CD4-positive, alpha-beta T cell treated with Interleukin-6 for 4 hours (primary cell): ENCODE results near the gene TUBA1A.
"Not testable (repeated sequence)": the region's sequence is repeated elsewhere in the genome, so short reads cannot be mapped to it uniquely, and the experiment has no call there.

Source experiments
- DNase-seq: peaks from one replicate; pipeline ENCODE4 v3.0.0-alpha.2; 2020; ENCODE audit warnings: mixed read lengths

Gene TUBA1A

GRCh38 chr12:49188916-49189367, at the start of gene TUBA1A:
Gene TUBA1A, minus strand, starts transcription at chr12:49189080. Its CDS starts 101 bp downstream, at chr12:49188979.
- peak; percentile 95 for DNase-seq

DNA sequence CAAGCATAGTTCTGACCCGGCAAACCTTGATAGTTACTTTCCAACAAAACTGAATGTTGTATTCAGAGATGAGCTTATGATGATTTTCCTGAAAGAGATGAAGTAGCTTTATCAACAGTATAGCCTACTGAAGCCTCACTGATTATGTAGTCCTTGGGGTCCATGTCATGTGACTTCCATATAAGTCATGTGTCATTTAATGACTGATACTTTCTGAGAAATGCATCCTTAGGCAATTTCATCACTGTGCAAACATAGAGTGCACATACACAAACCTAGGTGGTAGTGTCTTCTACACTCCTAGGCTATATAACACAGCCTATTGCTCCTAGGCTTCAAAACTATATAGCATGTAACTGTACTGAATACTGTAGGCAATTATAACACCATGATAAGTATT, 47.5 kb upstream of the TUBA1A start:
- no peak for DNase-seq

- DNase-seq: peak; percentile 22
Measured at GRCh38 chr12:49233842-49234526, 45.1 kb upstream of the TUBA1A start.

DNA sequence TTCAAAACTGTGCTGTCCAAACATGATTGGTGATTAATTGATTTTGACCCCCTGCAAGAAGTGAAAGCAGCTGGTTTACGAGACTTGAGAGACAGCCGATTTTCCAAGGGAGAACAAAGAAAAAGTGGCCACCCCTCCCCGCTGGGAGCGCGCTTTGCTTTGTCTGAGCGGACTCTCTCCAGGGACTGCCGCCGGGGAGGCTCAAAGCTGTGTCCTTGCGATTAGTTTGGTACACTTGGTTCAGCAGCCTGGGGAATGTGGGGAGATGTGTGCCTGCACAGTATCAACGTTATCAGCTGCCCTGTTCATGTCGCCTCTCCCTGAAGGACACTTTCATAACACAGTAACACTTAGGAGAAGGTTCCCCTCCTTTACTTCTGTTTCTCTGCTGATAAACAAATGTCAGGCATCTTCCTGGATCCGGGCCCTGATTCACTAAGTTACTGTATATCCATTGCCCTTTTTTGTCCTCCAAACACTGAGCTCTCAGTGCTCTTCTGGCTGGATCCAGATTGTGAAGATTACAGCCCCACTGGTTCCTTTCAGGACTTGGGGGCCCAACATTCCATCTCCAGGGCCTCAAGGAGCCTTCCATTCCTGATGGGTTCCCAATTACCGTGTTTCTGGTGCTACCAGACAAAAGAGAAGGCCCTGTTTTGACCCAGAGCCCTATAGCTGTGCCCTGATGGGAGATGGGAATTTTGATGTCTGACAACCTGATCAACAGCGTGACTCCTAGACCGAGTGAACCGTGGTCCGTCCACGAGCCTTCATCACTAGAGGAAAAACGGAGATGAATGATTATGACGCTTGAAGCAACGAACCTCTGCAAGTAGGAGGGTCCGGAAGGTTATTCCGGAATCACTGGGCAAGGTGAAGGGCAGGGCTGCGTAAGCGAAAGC, 44.3 kb upstream of the TUBA1A start:
- DNase-seq: no peak

GRCh38 chr12:49231878-49232655, 43.2 kb upstream of the TUBA1A start:
- no peak for DNase-seq

DNA sequence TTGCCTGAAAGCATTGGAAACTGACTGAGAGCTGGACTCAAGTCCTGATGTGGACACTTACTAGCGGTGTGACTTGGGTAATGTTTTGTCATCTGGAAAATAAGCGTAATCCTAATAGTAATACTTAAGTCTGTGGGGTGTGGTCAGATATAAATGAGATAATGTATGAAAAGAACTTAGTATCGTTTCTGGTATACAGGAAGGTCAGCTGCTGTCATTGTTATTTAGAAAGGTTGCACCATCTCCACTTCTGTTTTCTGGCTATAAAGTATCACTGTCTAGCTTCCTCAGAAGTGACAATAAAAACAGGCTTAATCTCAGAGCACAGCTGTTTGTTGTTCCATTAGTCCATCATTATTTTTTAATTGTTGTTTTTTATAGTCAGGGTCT, 41.9 kb upstream of the TUBA1A start:
- no peak for DNase-seq

DNA sequence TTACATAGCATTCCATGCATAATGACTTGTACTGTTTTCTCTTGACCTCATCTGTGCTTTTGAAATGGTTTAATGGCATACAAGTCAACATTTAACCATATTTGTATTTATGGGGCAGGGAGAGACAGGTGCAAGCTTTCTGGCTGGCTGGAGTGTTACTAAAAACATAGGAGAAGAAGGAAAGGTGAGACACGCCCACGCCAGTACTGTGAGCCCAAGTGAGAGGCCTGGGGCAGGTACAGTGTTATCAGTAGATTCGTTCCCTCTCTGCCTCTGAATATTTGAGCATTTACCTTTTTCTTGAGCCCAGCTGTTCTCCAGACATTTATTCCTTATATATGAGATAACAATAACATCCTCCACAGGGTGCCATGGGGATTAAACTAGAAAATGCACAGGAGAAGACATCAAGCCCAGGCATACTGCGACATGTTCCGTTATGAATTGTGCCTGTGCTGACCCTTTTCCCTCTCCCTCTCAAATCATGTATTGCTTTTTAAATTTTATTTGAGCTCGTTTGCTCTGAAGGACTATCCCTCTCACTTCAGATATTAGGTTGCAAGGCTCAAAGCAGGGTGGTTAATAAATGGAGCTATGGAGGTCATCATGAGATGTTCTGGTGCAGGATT, 41.4 kb upstream of the TUBA1A start:
- no peak for DNase-seq

DNA sequence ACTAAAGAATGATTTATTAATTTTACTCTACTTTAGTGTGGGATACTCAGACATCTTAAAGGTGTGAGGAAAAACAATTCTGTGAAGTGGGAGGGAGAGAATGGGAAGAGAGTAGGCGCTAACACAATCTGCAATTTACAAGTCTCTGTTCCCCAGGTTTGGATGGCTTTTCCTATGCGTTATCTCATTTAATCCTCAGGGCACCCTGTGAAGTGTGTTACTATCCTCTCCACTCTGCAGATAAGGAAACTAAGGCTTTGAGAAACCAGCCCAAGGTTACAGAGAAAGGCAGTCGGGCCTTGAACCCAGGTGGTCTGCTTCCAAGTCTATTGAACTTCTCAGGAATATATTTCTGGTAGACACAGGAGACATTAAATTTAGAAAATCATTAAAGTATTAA, 39.8 kb upstream of the TUBA1A start:
- DNase-seq: no peak

GRCh38 chr12:49227713-49228112, 38.8 kb upstream of the TUBA1A start:
- DNase-seq: no peak

GRCh38 chr12:49225576-49226166, 36.8 kb upstream of the TUBA1A start:
- DNase-seq: no peak

DNA sequence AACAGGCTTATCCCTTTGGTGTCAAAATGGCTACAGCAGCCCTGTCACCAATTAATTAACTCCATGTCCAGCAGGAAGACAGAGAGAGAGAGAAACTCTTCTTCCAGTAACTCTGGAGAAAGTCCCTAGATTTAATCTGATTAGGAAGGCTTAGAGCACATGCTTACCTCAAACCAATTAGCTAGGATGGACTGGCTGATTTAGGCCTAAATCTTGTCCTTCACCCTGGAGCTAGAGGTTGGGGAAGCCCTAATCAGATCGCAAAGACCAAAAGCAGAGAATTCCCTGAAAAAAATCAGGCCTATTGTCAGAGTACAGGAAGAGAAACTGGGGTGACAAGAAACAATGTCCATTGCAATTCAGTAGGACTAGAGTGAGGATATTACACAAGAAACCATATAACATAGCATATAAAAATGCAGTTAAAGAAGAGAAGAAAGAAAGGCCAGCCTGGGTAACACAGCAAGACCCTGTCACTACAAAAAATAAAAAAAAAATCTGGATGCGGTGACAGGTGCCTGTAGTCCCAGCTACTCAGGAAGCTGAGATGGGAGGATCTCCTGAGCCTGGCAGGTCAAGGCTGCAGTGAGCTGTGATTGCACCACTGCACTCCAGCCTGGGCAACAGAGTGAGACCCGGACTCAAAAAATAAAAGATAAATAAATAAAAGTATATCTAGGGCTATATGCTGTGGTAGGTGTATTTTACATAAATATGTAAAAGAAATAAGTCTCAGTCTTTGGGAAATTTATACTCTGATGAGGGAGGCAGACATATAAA, 34.9 kb upstream of the TUBA1A start:
- no peak for DNase-seq

GRCh38 chr12:49223122-49223521, 34.2 kb upstream of the TUBA1A start:
- no peak for DNase-seq

- DNase-seq: no peak
Measured at GRCh38 chr12:49220972-49221371, 32.1 kb upstream of the TUBA1A start.

DNA sequence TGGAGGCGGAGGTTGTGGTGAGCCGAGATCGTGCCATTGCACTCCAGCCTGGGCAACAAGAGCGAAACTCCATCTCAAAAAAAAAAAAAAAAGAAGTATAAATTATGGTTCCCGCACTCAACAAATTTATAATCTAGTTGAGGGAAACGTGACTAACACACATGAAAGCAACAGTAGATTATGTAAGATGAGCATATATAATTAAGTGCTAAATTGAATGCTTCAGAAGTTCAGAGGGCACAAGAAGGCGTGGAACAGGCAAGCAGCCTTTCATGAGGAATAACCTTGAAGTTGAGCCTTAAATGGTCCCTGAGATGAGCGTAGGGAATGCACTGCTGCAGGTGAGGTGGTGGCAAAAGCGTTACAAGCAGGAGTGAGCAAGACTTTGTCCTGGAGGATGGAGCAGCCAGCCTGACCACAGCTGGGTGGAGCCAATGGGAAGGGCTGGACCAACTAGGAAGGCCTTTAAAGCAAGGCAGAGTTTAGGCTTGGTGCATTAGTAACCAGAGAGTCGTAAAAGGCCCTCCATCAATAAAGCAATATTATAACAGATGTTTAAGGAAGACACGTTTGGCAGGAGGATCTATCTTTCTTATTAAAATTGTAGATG, 30.6 kb upstream of the TUBA1A start:
- no peak for DNase-seq

DNA sequence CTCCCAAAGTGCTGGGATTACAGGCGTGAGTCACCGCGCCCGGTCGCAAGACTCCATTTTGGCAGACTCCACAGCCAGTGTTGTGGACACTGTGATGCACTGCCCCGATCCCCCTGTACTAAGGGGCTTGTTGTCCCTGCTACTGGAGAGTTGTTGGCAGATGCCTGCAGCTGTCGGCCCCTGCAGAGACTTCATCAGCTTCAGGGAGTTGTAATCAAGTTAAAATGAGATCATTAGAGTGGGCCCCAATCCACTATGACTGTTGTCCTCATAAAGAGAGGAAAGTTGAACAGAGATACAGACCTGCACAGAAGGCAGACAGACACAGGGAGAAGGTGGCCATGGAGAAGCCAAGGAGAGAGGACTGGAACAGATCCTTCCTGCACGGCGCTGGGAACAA, 23.7 kb upstream of the TUBA1A start:
- DNase-seq: no peak

DNA sequence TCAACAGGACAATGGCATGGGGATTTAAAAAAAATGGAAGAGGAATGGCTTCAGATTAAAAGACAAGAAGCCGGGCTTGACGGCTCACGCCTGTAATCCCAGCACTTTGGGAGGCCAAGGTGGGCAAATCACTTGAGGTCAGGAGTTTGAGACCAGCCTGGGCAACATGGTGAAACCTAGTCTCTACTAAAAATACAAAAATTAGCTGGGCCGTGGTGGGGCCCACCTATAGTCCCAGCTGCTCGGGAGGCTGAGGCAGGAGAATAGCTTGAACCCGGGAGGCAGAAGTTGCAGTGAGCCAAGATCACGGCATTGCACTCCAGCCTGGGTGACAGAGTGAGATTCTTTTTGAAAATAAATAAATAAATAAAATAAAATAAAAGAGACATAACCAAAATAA, 21.8 kb upstream of the TUBA1A start:
- DNase-seq: not testable (repeated sequence)

GRCh38 chr12:49208676-49209075, 19.8 kb upstream of the TUBA1A start:
- no peak for DNase-seq

GRCh38 chr12:49208146-49208545, 19.3 kb upstream of the TUBA1A start:
- DNase-seq: no peak

GRCh38 chr12:49206389-49206788, 17.5 kb upstream of the TUBA1A start:
- DNase-seq: no peak

GRCh38 chr12:49201595-49202295, 12.9 kb upstream of the TUBA1A start:
- no peak for DNase-seq
